NT2/D1 (cell line): ENCODE measurements around the gene UCP3.

Experiments
- DNase-seq: peaks from one replicate; pipeline ENCODE4 v3.0.0-alpha.2; 2011; ENCODE audit warnings: low read depth, low spot score
- H3K27me3 ChIP-seq: 2 replicates; pipeline ENCODE4 v1.6.0; 2011; ENCODE audit warnings: mild to moderate bottlenecking; ENCODE audit not compliant: insufficient read length, insufficient read depth
- H3K36me3 ChIP-seq: 2 replicates; pipeline ENCODE4 v1.6.1; 2011; ENCODE audit warnings: mild to moderate bottlenecking, low read length, mixed read lengths; ENCODE audit not compliant: insufficient read depth, insufficient read length
- H3K4me1 ChIP-seq: 2 replicates; pipeline ENCODE4 v1.5.1; 2011; ENCODE audit not compliant: insufficient read depth, insufficient read length
- H3K4me3 ChIP-seq: 2 replicates; pipeline ENCODE4 v1.5.1; 2011; ENCODE audit warnings: low read depth; ENCODE audit not compliant: insufficient read length
- H3K9ac ChIP-seq: 2 replicates; pipeline ENCODE4 v1.6.0; 2011; ENCODE audit warnings: low read depth; ENCODE audit not compliant: insufficient read length
- H3K9me3 ChIP-seq: 2 replicates; pipeline ENCODE4 v1.5.1; 2011; ENCODE audit warnings: mild to moderate bottlenecking, low read length; ENCODE audit not compliant: insufficient read depth
- SUZ12 ChIP-seq: IDR thresholded peaks from 2 replicates; pipeline ENCODE4 v1.6.1; 2011; ENCODE audit not compliant: insufficient read length, insufficient read depth; ENCODE audit errors: extremely low read depth
- YY1 ChIP-seq: IDR thresholded peaks from 2 replicates; pipeline ENCODE4 v1.6.1; 2011; ENCODE audit not compliant: insufficient read length, insufficient read depth
- ZNF274 ChIP-seq: IDR thresholded peaks from 2 replicates; pipeline ENCODE4 v1.6.1; 2011; ENCODE audit warnings: mild to moderate bottlenecking, low read depth, low read length

Gene UCP3

GRCh38 chr11:73963861-73964260 lies 45.0 kb downstream of the UCP3 start:
- Histone ChIP-seq H3K27me3 (no peaks in the 10 kb centered on the region), H3K9ac (no peak overlapping the region), H3K9me3 (0 out of 2 replicates have a peak, but pooled peaks cover 3% of the 10 kb centered on the region), H3K4me3 (no peak overlapping the region), H3K36me3 (no peaks in the 10 kb centered on the region), H3K4me1 (no peaks in the 10 kb centered on the region)
- DNase-seq: no peak
- TF ChIP-seq YY1 (no peak), SUZ12 (no peak), ZNF274 (no peak)

GRCh38 chr11:73962101-73962705 lies 46.7 kb downstream of the UCP3 start:
- Histone ChIP-seq H3K27me3 (no peaks in the 10 kb centered on the region), H3K4me3 (no peak overlapping the region), H3K9ac (no peak overlapping the region), H3K9me3 (0 out of 2 replicates have a peak, but pooled peaks cover 3% of the 10 kb centered on the region), H3K4me1 (no peaks in the 10 kb centered on the region), H3K36me3 (no peaks in the 10 kb centered on the region)
- TF ChIP-seq SUZ12: no peak
- no peak for TF ChIP-seq ZNF274
- TF ChIP-seq YY1: no peak
- DNase-seq: no peak

GRCh38 chr11:73961321-73961720 lies 47.6 kb downstream of the UCP3 start:
- Histone ChIP-seq H3K27me3 (no peaks in the 10 kb centered on the region), H3K36me3 (no peaks in the 10 kb centered on the region), H3K4me3 (no peak overlapping the region), H3K4me1 (no peaks in the 10 kb centered on the region), H3K9me3 (0 out of 2 replicates have a peak, but pooled peaks cover 3% of the 10 kb centered on the region), H3K9ac (no peak overlapping the region)
- no peak for TF ChIP-seq YY1
- TF ChIP-seq ZNF274: no peak
- no peak for TF ChIP-seq SUZ12
- DNase-seq: no peak

- H3K9me3 ChIP-seq: 0 out of 2 replicates have a peak, but pooled peaks cover 3% of the 10 kb centered on the region
- H3K4me1 ChIP-seq: no peaks in the 10 kb centered on the region
- H3K4me3 ChIP-seq: no peak overlapping the region
- DNase-seq: no peak
- no peaks in the 10 kb centered on the region for H3K36me3 ChIP-seq
- H3K27me3 ChIP-seq: no peaks in the 10 kb centered on the region
- H3K9ac ChIP-seq: no peak overlapping the region
- no peak for TF ChIP-seq SUZ12
Observed at GRCh38 chr11:73958521-73959141, 50.3 kb downstream of the UCP3 start.

DNA sequence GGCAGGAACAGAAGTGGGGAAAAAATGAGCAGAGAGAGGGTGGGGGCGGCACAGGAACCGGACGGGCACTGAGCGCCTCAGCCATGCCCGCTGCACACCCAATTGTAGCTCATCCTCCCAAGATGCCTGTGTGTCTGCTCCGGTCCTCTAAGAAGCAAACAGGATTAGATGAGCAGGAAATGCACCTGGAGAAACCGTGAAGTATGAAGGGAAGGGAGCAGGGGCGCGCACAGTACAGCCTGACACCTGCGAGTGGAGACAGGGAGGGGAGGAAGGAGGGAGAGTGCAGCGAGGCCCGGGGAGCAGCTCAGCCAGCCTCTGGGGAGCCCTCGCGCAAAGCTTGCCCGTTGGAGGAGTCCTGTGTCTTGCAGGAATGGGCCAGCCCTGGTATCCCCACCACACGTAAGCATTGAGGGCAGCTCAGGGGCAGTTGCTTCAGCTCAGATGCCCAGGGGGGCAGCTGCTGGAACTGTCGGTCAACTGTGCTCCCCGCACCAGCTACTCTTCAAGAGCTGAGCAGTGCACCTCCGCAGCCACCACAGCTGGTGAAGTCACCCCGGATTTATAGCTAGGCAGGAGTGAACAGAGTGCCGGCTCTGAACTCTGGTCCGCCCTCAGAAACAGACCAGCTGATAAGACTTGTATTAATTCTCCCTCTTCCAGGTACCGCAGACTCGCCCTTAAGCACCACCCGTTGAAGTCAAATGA lies 51.1 kb downstream of the UCP3 start:
- Histone ChIP-seq H3K4me1 (no peaks in the 10 kb centered on the region), H3K27me3 (no peaks in the 10 kb centered on the region), H3K36me3 (no peaks in the 10 kb centered on the region), H3K9ac (no peak overlapping the region), H3K4me3 (no peak overlapping the region), H3K9me3 (0 out of 2 replicates have a peak, but pooled peaks cover 3% of the 10 kb centered on the region)
- DNase-seq: no peak
- TF ChIP-seq SUZ12: no peak

GRCh38 chr11:73956876-73957653 lies 51.8 kb downstream of the UCP3 start:
- no peak overlapping the region for H3K4me3 ChIP-seq
- no peaks in the 10 kb centered on the region for H3K4me1 ChIP-seq
- no peaks in the 10 kb centered on the region for H3K36me3 ChIP-seq
- H3K9ac ChIP-seq: no peak overlapping the region
- TF ChIP-seq SUZ12 (no peak), YY1 (no peak), ZNF274 (no peak)
- H3K27me3 ChIP-seq: no peaks in the 10 kb centered on the region
- no peak for DNase-seq
- 0 out of 2 replicates have a peak, but pooled peaks cover 3% of the 10 kb centered on the region for H3K9me3 ChIP-seq

GRCh38 chr11:73951797-73952196 lies 57.1 kb downstream of the UCP3 start:
- TF ChIP-seq ZNF274: no peak
- no peak for DNase-seq

More at GRCh38 chr11:73951797-73952196, 57.1 kb downstream of the UCP3 start:
- Histone ChIP-seq H3K27me3 (no peaks in the 10 kb centered on the region), H3K9ac (no peak overlapping the region), H3K36me3 (no peaks in the 10 kb centered on the region), H3K4me3 (no peak overlapping the region), H3K4me1 (no peaks in the 10 kb centered on the region), H3K9me3 (peaks cover 7% of the 10 kb centered on the region; the same call in 1 of the 2 replicates)
